GM12878 (cell line): ENCODE results near the gene IBA57. TPM values are rescaled to one million over a fixed set of nuclear protein-coding genes. Genes with fewer than 3 reads are reported as not detected.

ENCODE experiments used
- ATAC-seq: fragments of 200-7000 bp; cut with Tn5 transposase; 3 replicates; pipeline ENCODE4 v1.9.1; 2020; ENCODE audit warnings: mild to moderate bottlenecking, moderate library complexity
- BruUV-seq: library from RNA; stranded (reverse); fragments of 400-500 nt; replicated peaks from 2 replicates; lab custom pipeline; 2021; lab: Mats Ljungman, UMichigan
- CTCF ChIA-PET: fragments of 300-600 bp; sonication (Branson Sonifier 250); formaldehyde crosslinking; extraction: SDS; loops from one replicate; lab custom pipeline; 2021; ENCODE audit warnings: inconsistent platforms; lab: Yijun Ruan, JAX
- POLR2A ChIA-PET: fragments of 350-600 bp; formaldehyde crosslinking; extraction: SDS; loops from one replicate; lab custom pipeline; 2021; ENCODE audit warnings: inconsistent platforms; lab: Charles Lee
- RAD21 ChIA-PET: fragments of 300-600 bp; sonication (Branson Sonifier 250); formaldehyde crosslinking; loops from one replicate; lab custom pipeline; 2023; ENCODE audit warnings: antibody characterized with exemption; ENCODE audit not compliant: unreplicated experiment; lab: Charles Lee
- SMC1A ChIA-PET: fragments of 300-600 bp; sonication (Branson Sonifier 250); formaldehyde crosslinking; loops from one replicate; lab custom pipeline; 2023; ENCODE audit not compliant: unreplicated experiment, uncharacterized antibody; lab: Charles Lee
- DNase-seq: peaks from one replicate; pipeline ENCODE4 v3.0.0-alpha.2; 2011; ENCODE audit warnings: low read depth, low spot score
- FAIRE-seq: peaks from 3 replicates; lab custom pipeline; 2011; peaks lifted over from hg19 to GRCh38; lab: Jason Lieb, UNC
- H2AFZ ChIP-seq: 2 replicates; pipeline ENCODE4 v1.6.0; 2011; ENCODE audit warnings: low read depth, low read length, control low read depth; ENCODE audit not compliant: control insufficient read depth
- H3K27ac ChIP-seq: 2 replicates; pipeline ENCODE4 v1.5.1; 2011; ENCODE audit warnings: control low read depth; ENCODE audit not compliant: control insufficient read depth, insufficient read depth
- H3K27me3 ChIP-seq, 2 experiments: replicated peaks in 1 of 2; 2 replicates each; pipeline versions ENCODE4 v1.6.0 to v1.6.1; 2011; ENCODE audit warnings: low read length in 1 of 2; ENCODE audit not compliant: control insufficient read depth in 2 of 2, insufficient read depth in 2 of 2
- H3K36me3 ChIP-seq, 2 experiments: 2 replicates each; pipeline ENCODE4 v1.5.1; 2011; ENCODE audit warnings: low read length in 1 of 2; ENCODE audit not compliant: control insufficient read depth in 2 of 2, insufficient read depth in 2 of 2
- H3K4me1 ChIP-seq: 2 replicates; pipeline ENCODE4 v1.6.1; 2011; ENCODE audit warnings: mild to moderate bottlenecking, low read length, moderate library complexity, mixed read lengths; ENCODE audit not compliant: control insufficient read depth, insufficient read depth
- H3K4me2 ChIP-seq: 2 replicates; pipeline ENCODE4 v1.6.0; 2011; ENCODE audit warnings: control low read depth; ENCODE audit not compliant: control insufficient read depth, insufficient read depth
- H3K4me3 ChIP-seq: fragments of 200-600 bp; sonication (generic); 2 replicates; pipeline ENCODE4 v1.5.1; 2016
- H3K79me2 ChIP-seq: 2 replicates; pipeline ENCODE4 v1.6.0; 2011; ENCODE audit warnings: low read length; ENCODE audit not compliant: control insufficient read depth, insufficient read depth
- H3K9ac ChIP-seq: 2 replicates; pipeline ENCODE4 v1.8.0; 2011; ENCODE audit warnings: low read length, control low read depth, mixed read lengths; ENCODE audit not compliant: control insufficient read depth, insufficient read depth
- H3K9me3 ChIP-seq: replicated peaks from 3 replicates; pipeline ENCODE4 v1.5.1; 2011; ENCODE audit warnings: mild to moderate bottlenecking, low read length; ENCODE audit not compliant: control insufficient read depth, insufficient read depth
- H4K20me1 ChIP-seq: 2 replicates; pipeline ENCODE4 v1.6.0; 2011; ENCODE audit not compliant: control insufficient read depth, insufficient read depth
- BRCA1 ChIP-seq: IDR thresholded peaks from 2 replicates; pipeline ENCODE4 v1.6.1; 2011; ENCODE audit warnings: low read depth, low read length, improper control_type of control experiment
- NBN ChIP-seq: fragments of 450-650 bp; IDR thresholded peaks from 2 replicates; pipeline ENCODE4 v1.6.1; 2016
- RCOR1 ChIP-seq: conservative IDR thresholded peaks from 2 replicates; pipeline ENCODE4 v1.6.1; 2012; ENCODE audit warnings: low read depth, low read length, improper control_type of control experiment
- RELA ChIP-seq: fragments of 450-650 bp; IDR thresholded peaks from 2 replicates; pipeline ENCODE4 v1.8.0; 2014; ENCODE audit warnings: borderline replicate concordance; ENCODE audit not compliant: partially characterized antibody
- WGBS: methylation state at CpG from one replicate; pipeline ENCODE4 v1.1.6; 2016; ENCODE audit warnings: low lambda C conversion rate; ENCODE audit not compliant: insufficient replicate concordance, insufficient coverage; ENCODE audit errors: missing lambda C conversion rate; 5-methylcytosine and 5-hydroxymethylcytosine counted together
- in situ Hi-C: fragments of 300-500 bp; cut with MboI; formaldehyde crosslinking; loops from 9 replicates; pipeline ENCODE4 v1.14.3; 2018; ENCODE audit warnings: mixed read lengths
- intact Hi-C: fragments of 100-400 bp; cut with micrococcal nuclease; formaldehyde crosslinking; loops from one replicate; pipeline ENCODE4 v1.14.2; 2022; ENCODE audit not compliant: unreplicated experiment
- polyA plus RNA-seq, 11 experiments: library from polyadenylated mRNA; depleted of rRNA in 4 of 11; unstranded in 6 of 11; stranded (reverse) in 5 of 11; fragments of >200 nt; fragmentation: Nextera tagmentation in 4 of 11; fragmentation: Illumina TruSeq in 1 of 11; extraction: Ambion mirVana in 4 of 11; extraction: Trizol in 1 of 11; gene quantifications; 1 replicate in 1 of 11; 2 replicates in 10 of 11; pipeline versions ENCODE4 v1.2.1 to v1.2.3, GENCODE V29; 2011 to 2016; ENCODE audit warnings: inconsistent platforms in 2 of 11, missing spikeins in 2 of 11, low read depth in 1 of 11
- total RNA-seq, 4 experiments: library from RNA; depleted of rRNA in 3 of 4; stranded (reverse); fragments of >200 nt in 3 of 4; fragmentation: Illumina TruSeq in 1 of 4; extraction: Trizol in 1 of 4; gene quantifications; 2 replicates each; pipeline versions ENCODE4 v1.2.1 to v1.2.3, GENCODE V29; 2013 to 2021
- TF ChIP-seq, protein P1 (sequence below): fragments of 450-650 bp; conservative IDR thresholded peaks from 2 replicates; pipeline ENCODE4 v1.6.1; 2017; ENCODE audit warnings: mild to moderate bottlenecking, moderate library complexity
- TF ChIP-seq, protein P2 (sequence below): fragments of 450-650 bp; IDR thresholded peaks from 2 replicates; pipeline ENCODE4 v1.6.1; 2017; ENCODE audit warnings: mild to moderate bottlenecking, moderate library complexity
- TF ChIP-seq, protein P3 (sequence below): fragments of 150-350 bp; IDR thresholded peaks from 2 replicates; pipeline ENCODE4 v1.6.1; 2016; ENCODE audit warnings: low read depth, low read length
- TF ChIP-seq, protein P4 (sequence below): IDR thresholded peaks from 2 replicates; pipeline ENCODE4 v1.6.1; 2011; ENCODE audit warnings: borderline replicate concordance, low read depth, mild to moderate bottlenecking, moderate library complexity, mixed read lengths, low read length; ENCODE audit not compliant: insufficient read depth; ENCODE audit errors: extremely low read length
- TF ChIP-seq, protein P5 (sequence below): fragments of 450-650 bp; IDR thresholded peaks from 2 replicates; pipeline ENCODE4 v1.6.1; 2017; ENCODE audit warnings: mild to moderate bottlenecking, moderate library complexity

Gene IBA57
- total and polyA plus RNA-seq, 10 of the 15 experiments (the other 5 are each of a cell fraction or from before 2014, with no cell fraction given) = 0.51 to 8.6 (median 3.7) TPM

DNA sequence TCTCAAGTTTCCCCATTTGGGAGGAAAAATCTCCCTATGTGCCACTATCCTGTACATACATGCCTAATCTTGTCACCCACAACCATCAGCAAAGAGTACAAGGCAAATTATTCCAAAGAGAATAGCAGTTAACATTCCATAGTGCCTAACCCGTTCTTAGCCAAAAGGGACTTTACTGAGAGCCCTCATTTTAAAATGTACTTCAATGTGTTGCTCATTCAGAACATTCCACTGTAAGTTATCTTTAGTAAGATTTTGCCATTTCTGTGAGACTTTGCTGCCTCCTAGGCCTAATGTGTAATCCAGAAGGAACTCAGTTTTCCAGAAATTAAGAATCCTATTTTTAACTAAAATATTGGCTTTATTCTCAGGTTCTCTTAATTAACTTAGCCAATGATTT lies 45.3 kb upstream of the IBA57 start:
- RAD21 ChIA-PET = no interaction called here
- H3K27me3 ChIP-seq = no peaks in the 10 kb centered on the region
- no peaks in the 10 kb centered on the region for H3K4me1 ChIP-seq
- no peaks in the 10 kb centered on the region for H3K36me3 ChIP-seq
- H4K20me1 ChIP-seq = no peaks in the 10 kb centered on the region
- H3K4me2 ChIP-seq = no peak overlapping the region
- no peaks in the 10 kb centered on the region for H3K79me2 ChIP-seq
- FAIRE-seq (no peak), ATAC-seq (no peak), DNase-seq (no peak)
- H3K27ac ChIP-seq = no peak overlapping the region
- CTCF ChIA-PET = interaction anchor here (1.3 kb wide), 1 partner anchor 121 kb away, joined by 3 read pairs; no protein-coding TSS in a partner anchor
- intact Hi-C loops = no loop called here
- no peak overlapping the region for H2AFZ ChIP-seq
- H3K4me3 ChIP-seq = no peak overlapping the region
- H3K9me3 ChIP-seq = no peaks in the 10 kb centered on the region; the same call in 2 of the 3 replicates
- H3K9ac ChIP-seq = no peak overlapping the region
- WGBS = 95% methylated on average over 1 of the region's 1 CpG
- POLR2A ChIA-PET = no interaction called here
- in situ Hi-C loops = no loop called here
- no TSS peak for BruUV-seq
- SMC1A ChIA-PET = no interaction called here
- no peak for TF ChIP-seq NBN
- TF ChIP-seq RELA = no peak
- TF ChIP-seq, protein P1, sequence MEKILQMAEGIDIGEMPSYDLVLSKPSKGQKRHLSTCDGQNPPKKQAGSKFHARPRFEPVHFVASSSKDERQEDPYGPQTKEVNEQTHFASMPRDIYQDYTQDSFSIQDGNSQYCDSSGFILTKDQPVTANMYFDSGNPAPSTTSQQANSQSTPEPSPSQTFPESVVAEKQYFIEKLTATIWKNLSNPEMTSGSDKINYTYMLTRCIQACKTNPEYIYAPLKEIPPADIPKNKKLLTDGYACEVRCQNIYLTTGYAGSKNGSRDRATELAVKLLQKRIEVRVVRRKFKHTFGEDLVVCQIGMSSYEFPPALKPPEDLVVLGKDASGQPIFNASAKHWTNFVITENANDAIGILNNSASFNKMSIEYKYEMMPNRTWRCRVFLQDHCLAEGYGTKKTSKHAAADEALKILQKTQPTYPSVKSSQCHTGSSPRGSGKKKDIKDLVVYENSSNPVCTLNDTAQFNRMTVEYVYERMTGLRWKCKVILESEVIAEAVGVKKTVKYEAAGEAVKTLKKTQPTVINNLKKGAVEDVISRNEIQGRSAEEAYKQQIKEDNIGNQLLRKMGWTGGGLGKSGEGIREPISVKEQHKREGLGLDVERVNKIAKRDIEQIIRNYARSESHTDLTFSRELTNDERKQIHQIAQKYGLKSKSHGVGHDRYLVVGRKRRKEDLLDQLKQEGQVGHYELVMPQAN = no peak
- no peak for TF ChIP-seq BRCA1
- no peak for TF ChIP-seq RCOR1
- TF ChIP-seq, protein P2, sequence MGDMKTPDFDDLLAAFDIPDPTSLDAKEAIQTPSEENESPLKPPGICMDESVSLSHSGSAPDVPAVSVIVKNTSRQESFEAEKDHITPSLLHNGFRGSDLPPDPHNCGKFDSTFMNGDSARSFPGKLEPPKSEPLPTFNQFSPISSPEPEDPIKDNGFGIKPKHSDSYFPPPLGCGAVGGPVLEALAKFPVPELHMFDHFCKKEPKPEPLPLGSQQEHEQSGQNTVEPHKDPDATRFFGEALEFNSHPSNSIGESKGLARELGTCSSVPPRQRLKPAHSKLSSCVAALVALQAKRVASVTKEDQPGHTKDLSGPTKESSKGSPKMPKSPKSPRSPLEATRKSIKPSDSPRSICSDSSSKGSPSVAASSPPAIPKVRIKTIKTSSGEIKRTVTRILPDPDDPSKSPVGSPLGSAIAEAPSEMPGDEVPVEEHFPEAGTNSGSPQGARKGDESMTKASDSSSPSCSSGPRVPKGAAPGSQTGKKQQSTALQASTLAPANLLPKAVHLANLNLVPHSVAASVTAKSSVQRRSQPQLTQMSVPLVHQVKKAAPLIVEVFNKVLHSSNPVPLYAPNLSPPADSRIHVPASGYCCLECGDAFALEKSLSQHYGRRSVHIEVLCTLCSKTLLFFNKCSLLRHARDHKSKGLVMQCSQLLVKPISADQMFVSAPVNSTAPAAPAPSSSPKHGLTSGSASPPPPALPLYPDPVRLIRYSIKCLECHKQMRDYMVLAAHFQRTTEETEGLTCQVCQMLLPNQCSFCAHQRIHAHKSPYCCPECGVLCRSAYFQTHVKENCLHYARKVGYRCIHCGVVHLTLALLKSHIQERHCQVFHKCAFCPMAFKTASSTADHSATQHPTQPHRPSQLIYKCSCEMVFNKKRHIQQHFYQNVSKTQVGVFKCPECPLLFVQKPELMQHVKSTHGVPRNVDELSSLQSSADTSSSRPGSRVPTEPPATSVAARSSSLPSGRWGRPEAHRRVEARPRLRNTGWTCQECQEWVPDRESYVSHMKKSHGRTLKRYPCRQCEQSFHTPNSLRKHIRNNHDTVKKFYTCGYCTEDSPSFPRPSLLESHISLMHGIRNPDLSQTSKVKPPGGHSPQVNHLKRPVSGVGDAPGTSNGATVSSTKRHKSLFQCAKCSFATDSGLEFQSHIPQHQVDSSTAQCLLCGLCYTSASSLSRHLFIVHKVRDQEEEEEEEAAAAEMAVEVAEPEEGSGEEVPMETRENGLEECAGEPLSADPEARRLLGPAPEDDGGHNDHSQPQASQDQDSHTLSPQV = no peak
- TF ChIP-seq, protein P3, sequence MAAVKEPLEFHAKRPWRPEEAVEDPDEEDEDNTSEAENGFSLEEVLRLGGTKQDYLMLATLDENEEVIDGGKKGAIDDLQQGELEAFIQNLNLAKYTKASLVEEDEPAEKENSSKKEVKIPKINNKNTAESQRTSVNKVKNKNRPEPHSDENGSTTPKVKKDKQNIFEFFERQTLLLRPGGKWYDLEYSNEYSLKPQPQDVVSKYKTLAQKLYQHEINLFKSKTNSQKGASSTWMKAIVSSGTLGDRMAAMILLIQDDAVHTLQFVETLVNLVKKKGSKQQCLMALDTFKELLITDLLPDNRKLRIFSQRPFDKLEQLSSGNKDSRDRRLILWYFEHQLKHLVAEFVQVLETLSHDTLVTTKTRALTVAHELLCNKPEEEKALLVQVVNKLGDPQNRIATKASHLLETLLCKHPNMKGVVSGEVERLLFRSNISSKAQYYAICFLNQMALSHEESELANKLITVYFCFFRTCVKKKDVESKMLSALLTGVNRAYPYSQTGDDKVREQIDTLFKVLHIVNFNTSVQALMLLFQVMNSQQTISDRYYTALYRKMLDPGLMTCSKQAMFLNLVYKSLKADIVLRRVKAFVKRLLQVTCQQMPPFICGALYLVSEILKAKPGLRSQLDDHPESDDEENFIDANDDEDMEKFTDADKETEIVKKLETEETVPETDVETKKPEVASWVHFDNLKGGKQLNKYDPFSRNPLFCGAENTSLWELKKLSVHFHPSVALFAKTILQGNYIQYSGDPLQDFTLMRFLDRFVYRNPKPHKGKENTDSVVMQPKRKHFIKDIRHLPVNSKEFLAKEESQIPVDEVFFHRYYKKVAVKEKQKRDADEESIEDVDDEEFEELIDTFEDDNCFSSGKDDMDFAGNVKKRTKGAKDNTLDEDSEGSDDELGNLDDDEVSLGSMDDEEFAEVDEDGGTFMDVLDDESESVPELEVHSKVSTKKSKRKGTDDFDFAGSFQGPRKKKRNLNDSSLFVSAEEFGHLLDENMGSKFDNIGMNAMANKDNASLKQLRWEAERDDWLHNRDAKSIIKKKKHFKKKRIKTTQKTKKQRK = no peak
- TF ChIP-seq, protein P4, sequence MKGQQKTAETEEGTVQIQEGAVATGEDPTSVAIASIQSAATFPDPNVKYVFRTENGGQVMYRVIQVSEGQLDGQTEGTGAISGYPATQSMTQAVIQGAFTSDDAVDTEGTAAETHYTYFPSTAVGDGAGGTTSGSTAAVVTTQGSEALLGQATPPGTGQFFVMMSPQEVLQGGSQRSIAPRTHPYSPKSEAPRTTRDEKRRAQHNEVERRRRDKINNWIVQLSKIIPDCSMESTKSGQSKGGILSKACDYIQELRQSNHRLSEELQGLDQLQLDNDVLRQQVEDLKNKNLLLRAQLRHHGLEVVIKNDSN = no peak
- TF ChIP-seq, protein P5, sequence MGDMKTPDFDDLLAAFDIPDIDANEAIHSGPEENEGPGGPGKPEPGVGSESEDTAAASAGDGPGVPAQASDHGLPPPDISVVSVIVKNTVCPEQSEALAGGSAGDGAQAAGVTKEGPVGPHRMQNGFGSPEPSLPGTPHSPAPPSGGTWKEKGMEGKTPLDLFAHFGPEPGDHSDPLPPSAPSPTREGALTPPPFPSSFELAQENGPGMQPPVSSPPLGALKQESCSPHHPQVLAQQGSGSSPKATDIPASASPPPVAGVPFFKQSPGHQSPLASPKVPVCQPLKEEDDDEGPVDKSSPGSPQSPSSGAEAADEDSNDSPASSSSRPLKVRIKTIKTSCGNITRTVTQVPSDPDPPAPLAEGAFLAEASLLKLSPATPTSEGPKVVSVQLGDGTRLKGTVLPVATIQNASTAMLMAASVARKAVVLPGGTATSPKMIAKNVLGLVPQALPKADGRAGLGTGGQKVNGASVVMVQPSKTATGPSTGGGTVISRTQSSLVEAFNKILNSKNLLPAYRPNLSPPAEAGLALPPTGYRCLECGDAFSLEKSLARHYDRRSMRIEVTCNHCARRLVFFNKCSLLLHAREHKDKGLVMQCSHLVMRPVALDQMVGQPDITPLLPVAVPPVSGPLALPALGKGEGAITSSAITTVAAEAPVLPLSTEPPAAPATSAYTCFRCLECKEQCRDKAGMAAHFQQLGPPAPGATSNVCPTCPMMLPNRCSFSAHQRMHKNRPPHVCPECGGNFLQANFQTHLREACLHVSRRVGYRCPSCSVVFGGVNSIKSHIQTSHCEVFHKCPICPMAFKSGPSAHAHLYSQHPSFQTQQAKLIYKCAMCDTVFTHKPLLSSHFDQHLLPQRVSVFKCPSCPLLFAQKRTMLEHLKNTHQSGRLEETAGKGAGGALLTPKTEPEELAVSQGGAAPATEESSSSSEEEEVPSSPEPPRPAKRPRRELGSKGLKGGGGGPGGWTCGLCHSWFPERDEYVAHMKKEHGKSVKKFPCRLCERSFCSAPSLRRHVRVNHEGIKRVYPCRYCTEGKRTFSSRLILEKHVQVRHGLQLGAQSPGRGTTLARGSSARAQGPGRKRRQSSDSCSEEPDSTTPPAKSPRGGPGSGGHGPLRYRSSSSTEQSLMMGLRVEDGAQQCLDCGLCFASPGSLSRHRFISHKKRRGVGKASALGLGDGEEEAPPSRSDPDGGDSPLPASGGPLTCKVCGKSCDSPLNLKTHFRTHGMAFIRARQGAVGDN = no peak
